GM23248 (cell line): Measurements from ENCODE around the gene XYLT2. TPM values are rescaled to one million over a fixed set of nuclear protein-coding genes. Genes with fewer than 3 reads are reported as not detected.

Source experiments
- DNase-seq: peaks from one replicate; pipeline ENCODE4 v3.0.0-alpha.2; 2015
- H2AFZ ChIP-seq: fragments of 200-600 bp; sonication (generic); 2 replicates; pipeline ENCODE4 v1.6.1; 2016; ENCODE audit warnings: antibody characterized with exemption
- H3F3A ChIP-seq: fragments of 200-600 bp; sonication (generic); 2 replicates; pipeline ENCODE4 v1.6.1; 2016; ENCODE audit warnings: mild to moderate bottlenecking, antibody characterized with exemption, mixed run types; ENCODE audit not compliant: insufficient read depth
- H3K27ac ChIP-seq: fragments of 200-600 bp; sonication (generic); 2 replicates; pipeline ENCODE4 v1.5.1; 2016; ENCODE audit warnings: mild to moderate bottlenecking
- H3K27me3 ChIP-seq: fragments of 200-600 bp; sonication (generic); replicated peaks from 2 replicates; pipeline ENCODE4 v1.6.1; 2016; ENCODE audit warnings: mild to moderate bottlenecking; ENCODE audit not compliant: insufficient read depth
- H3K36me3 ChIP-seq: fragments of 200-600 bp; sonication (generic); 2 replicates; pipeline ENCODE4 v1.6.1; 2016; ENCODE audit warnings: low read depth, mild to moderate bottlenecking
- H3K4me1 ChIP-seq: fragments of 200-600 bp; sonication (generic); 2 replicates; pipeline ENCODE4 v1.6.1; 2016; ENCODE audit warnings: mild to moderate bottlenecking; ENCODE audit not compliant: insufficient read depth
- H3K4me2 ChIP-seq: fragments of 200-600 bp; sonication (generic); one replicate; pipeline ENCODE4 v1.6.1; 2016; ENCODE audit warnings: mild to moderate bottlenecking; ENCODE audit not compliant: unreplicated experiment
- H3K4me3 ChIP-seq: fragments of 200-600 bp; sonication (generic); 2 replicates; pipeline ENCODE4 v1.5.1; 2016; ENCODE audit warnings: mild to moderate bottlenecking
- H3K79me2 ChIP-seq: fragments of 200-600 bp; sonication (generic); 2 replicates; pipeline ENCODE4 v1.6.1; 2016; ENCODE audit warnings: mild to moderate bottlenecking; ENCODE audit not compliant: insufficient read depth
- H3K9ac ChIP-seq: fragments of 200-600 bp; sonication (generic); 2 replicates; pipeline ENCODE4 v1.6.1; 2016; ENCODE audit warnings: mild to moderate bottlenecking
- H3K9me2 ChIP-seq: fragments of 200-600 bp; sonication (generic); 2 replicates; pipeline ENCODE4 v1.6.1; 2016; ENCODE audit warnings: mixed run types, mild to moderate bottlenecking, moderate library complexity; ENCODE audit not compliant: insufficient read depth
- H3K9me3 ChIP-seq: fragments of 200-600 bp; sonication (generic); one replicate; pipeline ENCODE4 v1.6.1; 2017; ENCODE audit warnings: low read depth
- H4K20me1 ChIP-seq: fragments of 200-600 bp; sonication (generic); 2 replicates; pipeline ENCODE4 v1.6.0; 2016; ENCODE audit not compliant: insufficient read depth
- EZH2 ChIP-seq: fragments of 200-600 bp; sonication (generic); IDR thresholded peaks from 2 replicates; pipeline ENCODE4 v1.6.1; 2018; ENCODE audit warnings: antibody characterized with exemption, mild to moderate bottlenecking; ENCODE audit not compliant: insufficient read depth, poor library complexity, severe bottlenecking
- EZH2phosphoT487 ChIP-seq: fragments of 200-600 bp; sonication (generic); IDR thresholded peaks from 2 replicates; pipeline ENCODE4 v1.6.1; 2018; ENCODE audit warnings: antibody characterized with exemption, moderate library complexity, mild to moderate bottlenecking, low read depth; ENCODE audit not compliant: insufficient read depth
- WGBS, 2 experiments: methylation state at CpG; one replicate each; pipeline ENCODE4 v1.1.6; 2015 to 2017; ENCODE audit warnings: low lambda C conversion rate in 2 of 2, low coverage in 1 of 2; ENCODE audit errors: missing lambda C conversion rate in 2 of 2; 5-methylcytosine and 5-hydroxymethylcytosine counted together
- in situ Hi-C: fragments of 300-500 bp; cut with MboI; formaldehyde crosslinking; loops from 2 replicates; pipeline ENCODE4 v1.15.0; 2020
- polyA plus RNA-seq: library from polyadenylated mRNA; unstranded; fragments of >200 nt; fragmentation: Nextera tagmentation; extraction: Ambion mirVana; gene quantifications from 2 replicates; pipeline ENCODE4 v1.2.1, GENCODE V29; 2016
- total RNA-seq: library from RNA; depleted of rRNA; stranded (reverse); fragments of >200 nt; shearing (Covaris generic); gene quantifications from 2 replicates; pipeline ENCODE4 v1.2.3, GENCODE V29; 2014

The XYLT2 gene
- total and polyA plus RNA-seq, 2 experiments from 2014 or later: 25.3 to 43.6 TPM

DNA sequence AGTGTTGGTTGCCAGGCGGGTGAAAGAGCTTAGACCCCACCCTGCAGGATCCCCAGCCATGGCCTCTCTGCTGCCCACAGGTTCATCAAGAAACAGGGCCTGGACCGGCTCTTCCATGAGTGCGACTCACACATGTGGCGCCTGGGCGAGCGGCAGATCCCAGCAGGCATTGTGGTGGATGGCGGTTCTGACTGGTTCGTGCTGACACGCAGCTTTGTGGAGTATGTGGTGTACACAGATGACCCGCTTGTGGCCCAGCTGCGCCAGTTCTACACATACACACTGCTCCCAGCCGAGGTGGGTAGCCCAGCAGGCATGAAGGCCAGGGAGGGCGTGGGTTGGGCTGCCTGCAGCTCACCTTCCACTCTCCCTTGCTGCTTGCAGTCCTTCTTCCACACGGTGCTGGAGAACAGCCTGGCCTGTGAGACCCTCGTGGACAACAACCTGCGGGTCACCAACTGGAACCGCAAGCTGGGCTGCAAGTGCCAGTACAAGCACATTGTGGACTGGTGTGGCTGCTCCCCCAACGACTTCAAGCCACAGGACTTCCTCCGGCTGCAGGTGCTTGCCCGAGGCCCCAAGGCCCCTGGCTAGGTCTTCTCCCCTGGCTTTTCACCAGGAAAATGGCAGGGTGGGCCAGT, 9.9 kb downstream of the XYLT2 start:
- no peak overlapping the region for H3K4me3 ChIP-seq
- H3K9me3 ChIP-seq: no peaks in the 10 kb centered on the region
- H2AFZ ChIP-seq: no peak overlapping the region
- H3K4me1 ChIP-seq: no peaks in the 10 kb centered on the region
- H3K79me2 ChIP-seq: peaks cover 2% of the 10 kb centered on the region; the same call in 1 of the 2 replicates
- no peak overlapping the region for H3K4me2 ChIP-seq
- no peaks in the 10 kb centered on the region for H3K27me3 ChIP-seq
- 88% methylated on average over 20 of the region's 20 CpGs for WGBS, 2 experiments
- TF ChIP-seq EZH2phosphoT487: no peak
- TF ChIP-seq EZH2: no peak
- H3K36me3 ChIP-seq: peaks cover 7% of the 10 kb centered on the region; the same call in 1 of the 2 replicates
- H3K9me2 ChIP-seq: no peaks in the 10 kb centered on the region
- no peak overlapping the region for H3K27ac ChIP-seq
- peaks cover 6% of the 10 kb centered on the region; the same call in 1 of the 2 replicates for H3F3A ChIP-seq
- no peak for DNase-seq
- no peak overlapping the region for H3K9ac ChIP-seq
- in situ Hi-C loops: no loop called here
- H4K20me1 ChIP-seq: no peaks in the 10 kb centered on the region

DNA sequence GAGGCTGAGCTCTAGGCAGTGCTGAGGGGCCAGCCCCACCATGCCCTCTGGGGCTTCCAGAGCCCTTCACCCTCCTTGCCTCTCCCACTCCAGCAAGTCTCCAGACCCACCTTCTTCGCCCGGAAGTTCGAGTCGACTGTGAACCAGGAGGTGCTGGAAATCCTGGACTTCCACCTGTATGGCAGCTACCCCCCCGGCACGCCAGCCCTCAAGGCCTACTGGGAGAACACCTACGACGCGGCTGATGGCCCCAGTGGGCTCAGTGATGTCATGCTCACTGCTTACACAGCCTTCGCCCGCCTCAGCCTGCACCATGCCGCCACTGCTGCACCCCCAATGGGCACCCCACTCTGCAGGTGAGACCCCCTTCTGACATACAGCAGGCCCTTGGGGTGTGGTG, 10.5 kb downstream of the XYLT2 start:
- Histone ChIP-seq H3K79me2 (no peaks in the 10 kb centered on the region), H3F3A (peaks cover 8% of the 10 kb centered on the region; the same call in 1 of the 2 replicates), H2AFZ (no peak overlapping the region), H3K36me3 (peaks cover 7% of the 10 kb centered on the region; the same call in 1 of the 2 replicates), H3K4me3 (no peak overlapping the region), H3K4me1 (no peaks in the 10 kb centered on the region), H3K9me2 (no peaks in the 10 kb centered on the region), H3K27ac (no peak overlapping the region), H3K9ac (no peak overlapping the region), H3K9me3 (no peaks in the 10 kb centered on the region), H4K20me1 (no peaks in the 10 kb centered on the region), H3K4me2 (no peak overlapping the region), H3K27me3 (no peaks in the 10 kb centered on the region)
- WGBS, 2 experiments: 93 to 94% methylated on average over 11 to 12 of the region's 12 CpGs
- TF ChIP-seq EZH2phosphoT487: no peak
- DNase-seq: no peak
- in situ Hi-C loops: no loop called here

GRCh38 chr17:50356892-50357510, 11.1 kb downstream of the XYLT2 start:
- H2AFZ ChIP-seq: no peak overlapping the region
- peaks cover 7% of the 10 kb centered on the region; the same call in 1 of the 2 replicates for H3K36me3 ChIP-seq
- H3K4me1 ChIP-seq: no peaks in the 10 kb centered on the region
- 98 to 99% methylated on average over 12 of the region's 12 CpGs for WGBS, 2 experiments
- H3K9me3 ChIP-seq: no peaks in the 10 kb centered on the region
- in situ Hi-C loops: no loop called here
- no peak for DNase-seq
- no peaks in the 10 kb centered on the region for H3K27me3 ChIP-seq
- no peaks in the 10 kb centered on the region for H4K20me1 ChIP-seq
- no peak overlapping the region for H3K27ac ChIP-seq
- H3K9me2 ChIP-seq: no peaks in the 10 kb centered on the region
- no peaks in the 10 kb centered on the region for H3K79me2 ChIP-seq
- H3F3A ChIP-seq: peaks cover 12% of the 10 kb centered on the region; the same call in 1 of the 2 replicates
- H3K4me2 ChIP-seq: no peak overlapping the region
- no peak overlapping the region for H3K9ac ChIP-seq
- H3K4me3 ChIP-seq: no peak overlapping the region
- no peak for TF ChIP-seq EZH2
- TF ChIP-seq EZH2phosphoT487: no peak

GRCh38 chr17:50358177-50358576, 12.3 kb downstream of the XYLT2 start:
- TF ChIP-seq EZH2phosphoT487 (no peak), EZH2 (no peak)
- Histone ChIP-seq H3K9me3 (no peaks in the 10 kb centered on the region), H3K27me3 (no peaks in the 10 kb centered on the region), H2AFZ (no peak overlapping the region), H3K79me2 (no peaks in the 10 kb centered on the region), H3K4me1 (peaks cover 5% of the 10 kb centered on the region; the same call in 1 of the 2 replicates), H3F3A (peaks cover 18% of the 10 kb centered on the region; the same call in 1 of the 2 replicates), H3K36me3 (peaks cover 7% of the 10 kb centered on the region; the same call in 1 of the 2 replicates), H3K27ac (no peak overlapping the region), H3K9me2 (no peaks in the 10 kb centered on the region), H3K9ac (no peak overlapping the region), H3K4me2 (no peak overlapping the region), H4K20me1 (no peaks in the 10 kb centered on the region), H3K4me3 (no peak overlapping the region)
- no peak for DNase-seq
- in situ Hi-C loops: no loop called here
- WGBS, 2 experiments: 98 to 99% methylated on average over 17 of the region's 17 CpGs
